Fibroblast of skin of left biceps (primary cell): ENCODE data around the gene SLC9C2.
"Not testable (repeated sequence)": the region's sequence is repeated elsewhere in the genome, so short reads cannot be mapped to it uniquely, and the experiment has no call there.

Experiments
- DNase-seq, 2 experiments: peaks; one replicate each; pipeline ENCODE4 v3.0.0-alpha.2; 2013; ENCODE audit warnings: low read depth in 2 of 2

The SLC9C2 gene

GRCh38 chr1:173525926-173526325 is 76.9 kb downstream of the SLC9C2 start:
- DNase-seq = no peak

- no peak for DNase-seq
Measured at GRCh38 chr1:173523329-173523728, 79.5 kb downstream of the SLC9C2 start.

- no peak for DNase-seq
Measured at GRCh38 chr1:173520799-173521198, 82.1 kb downstream of the SLC9C2 start.

GRCh38 chr1:173514503-173514902 is 88.4 kb downstream of the SLC9C2 start:
- not testable (repeated sequence) for DNase-seq

- no peak for DNase-seq
Measured at GRCh38 chr1:173509797-173510196, 93.1 kb downstream of the SLC9C2 start.

GRCh38 chr1:173508541-173508940 is 94.3 kb downstream of the SLC9C2 start:
- DNase-seq = no peak

- no peak for DNase-seq
Measured at GRCh38 chr1:173507847-173508209, 95.0 kb downstream of the SLC9C2 start.

- DNase-seq = no peak
Measured at GRCh38 chr1:173507205-173507846, 95.5 kb downstream of the SLC9C2 start.

GRCh38 chr1:173506437-173506836 is 96.4 kb downstream of the SLC9C2 start:
- DNase-seq = no peak

GRCh38 chr1:173505391-173505790 is 97.5 kb downstream of the SLC9C2 start:
- DNase-seq = no peak

GRCh38 chr1:173504268-173504667 is 98.6 kb downstream of the SLC9C2 start:
- no peak for DNase-seq

- DNase-seq = no peak
Measured at GRCh38 chr1:173503391-173503790, 99.5 kb downstream of the SLC9C2 start.

GRCh38 chr1:173502104-173502503 is 100.8 kb downstream of the SLC9C2 start:
- no peak for DNase-seq

GRCh38 chr1:173499729-173500128 is 103.1 kb downstream of the SLC9C2 start:
- no peak for DNase-seq

- no peak for DNase-seq
Measured at GRCh38 chr1:173496757-173497320, 106.0 kb downstream of the SLC9C2 start.

- DNase-seq = no peak
Measured at GRCh38 chr1:173495609-173496267, 107.1 kb downstream of the SLC9C2 start.

- DNase-seq = not testable (repeated sequence)
Measured at GRCh38 chr1:173493125-173493524, 109.7 kb downstream of the SLC9C2 start.

- no peak for DNase-seq
Measured at GRCh38 chr1:173491508-173491907, 111.4 kb downstream of the SLC9C2 start.

- DNase-seq = no peak
Measured at GRCh38 chr1:173489929-173490328, 112.9 kb downstream of the SLC9C2 start.

- no peak for DNase-seq
Measured at GRCh38 chr1:173489149-173489600, 113.7 kb downstream of the SLC9C2 start.

- DNase-seq = no peak
Measured at GRCh38 chr1:173488001-173488400, 114.9 kb downstream of the SLC9C2 start.

- DNase-seq = no peak
Measured at GRCh38 chr1:173485401-173485800, 117.5 kb downstream of the SLC9C2 start.

GRCh38 chr1:173484276-173484675 is 118.6 kb downstream of the SLC9C2 start:
- DNase-seq = no peak
